GM19099 (cell line): ENCODE results near the gene KYAT1.

Experiments
- POLR2A ChIP-seq: IDR thresholded peaks from 3 replicates; pipeline ENCODE4 v1.6.1; 2011; ENCODE audit warnings: low read depth; ENCODE audit not compliant: insufficient read length; ENCODE audit errors: extremely low read depth

The KYAT1 gene

DNA sequence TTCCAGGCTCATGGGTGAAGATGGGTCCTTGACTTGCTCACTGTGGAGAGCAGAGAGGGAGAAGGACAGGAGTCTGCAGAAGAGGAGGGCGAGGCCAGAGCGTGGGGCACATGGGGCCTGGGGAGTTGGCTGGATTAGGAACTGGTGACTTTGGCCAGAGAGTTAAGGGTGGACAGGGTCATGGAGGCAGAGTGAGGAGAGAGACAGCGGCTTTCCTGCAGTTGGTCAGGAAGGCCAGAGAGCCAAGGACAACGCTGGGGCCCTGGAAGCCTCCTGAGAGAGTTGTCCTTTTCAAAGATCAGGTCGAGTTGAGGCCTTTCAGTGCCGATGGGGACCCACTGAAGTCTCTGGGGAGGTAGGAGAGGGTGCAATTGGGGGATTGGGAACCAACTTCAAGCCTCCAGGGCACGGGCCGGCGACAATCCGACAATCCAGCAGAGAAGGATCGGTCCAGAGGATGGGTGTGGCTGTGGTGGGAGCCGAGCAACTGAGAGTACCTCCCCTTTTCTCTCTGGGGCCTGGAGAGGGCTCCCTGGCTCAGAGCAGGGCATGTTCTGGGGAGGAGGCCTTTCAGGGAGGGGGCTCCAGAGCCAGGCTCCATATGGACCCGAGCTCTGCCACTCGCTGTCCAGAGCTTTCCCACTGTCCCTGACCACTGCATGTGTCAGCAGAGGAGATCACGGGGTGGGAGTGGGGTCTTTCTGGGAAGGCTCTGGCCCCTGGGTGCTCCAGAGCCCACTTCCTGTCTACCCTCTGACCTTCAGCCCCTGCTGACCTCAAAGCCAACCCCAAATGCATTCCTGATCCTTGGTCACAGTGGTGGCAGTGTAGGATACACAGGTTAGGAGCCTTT is 31.5 kb upstream of the KYAT1 start:
- TF ChIP-seq POLR2A = no peak

- TF ChIP-seq POLR2A = no peak
Measured at GRCh38 chr9:128912270-128912853, 30.6 kb upstream of the KYAT1 start.

GRCh38 chr9:128911529-128912035 is 29.8 kb upstream of the KYAT1 start:
- no peak for TF ChIP-seq POLR2A

GRCh38 chr9:128910906-128911305 is 29.2 kb upstream of the KYAT1 start:
- TF ChIP-seq POLR2A = no peak

DNA sequence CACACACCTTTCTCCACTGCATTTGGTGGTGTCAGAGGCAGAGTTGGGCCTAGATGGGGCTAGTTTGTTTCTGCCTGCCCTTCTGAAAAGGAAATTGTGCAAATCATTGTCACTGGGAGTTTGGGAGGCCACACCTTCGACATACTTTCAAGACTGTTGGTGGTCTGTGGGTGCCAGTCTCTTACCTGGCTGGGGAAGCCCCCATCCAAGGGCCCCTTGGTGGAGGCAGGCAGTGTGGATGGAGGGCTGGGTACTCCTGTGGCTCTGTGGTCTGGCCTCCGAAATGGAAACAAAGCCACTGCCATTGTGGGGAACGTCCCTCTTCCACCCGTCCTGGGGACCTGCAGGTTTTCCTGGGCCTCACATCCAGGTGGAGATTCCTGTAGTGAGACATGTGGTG is 28.1 kb upstream of the KYAT1 start:
- TF ChIP-seq POLR2A = no peak

DNA sequence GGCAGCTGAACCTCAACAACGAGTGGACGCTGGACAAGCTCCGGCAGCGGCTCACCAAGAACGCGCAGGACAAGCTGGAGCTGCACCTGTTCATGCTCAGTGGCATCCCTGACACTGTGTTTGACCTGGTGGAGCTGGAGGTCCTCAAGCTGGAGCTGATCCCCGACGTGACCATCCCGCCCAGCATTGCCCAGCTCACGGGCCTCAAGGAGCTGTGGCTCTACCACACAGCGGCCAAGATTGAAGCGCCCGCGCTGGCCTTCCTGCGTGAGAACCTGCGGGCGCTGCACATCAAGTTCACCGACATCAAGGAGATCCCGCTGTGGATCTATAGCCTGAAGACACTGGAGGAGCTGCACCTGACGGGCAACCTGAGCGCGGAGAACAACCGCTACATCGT is 26.6 kb upstream of the KYAT1 start:
- TF ChIP-seq POLR2A = no peak

GRCh38 chr9:128906741-128907140 is 25.0 kb upstream of the KYAT1 start:
- TF ChIP-seq POLR2A = no peak

GRCh38 chr9:128905964-128906363 is 24.2 kb upstream of the KYAT1 start:
- TF ChIP-seq POLR2A = no peak

DNA sequence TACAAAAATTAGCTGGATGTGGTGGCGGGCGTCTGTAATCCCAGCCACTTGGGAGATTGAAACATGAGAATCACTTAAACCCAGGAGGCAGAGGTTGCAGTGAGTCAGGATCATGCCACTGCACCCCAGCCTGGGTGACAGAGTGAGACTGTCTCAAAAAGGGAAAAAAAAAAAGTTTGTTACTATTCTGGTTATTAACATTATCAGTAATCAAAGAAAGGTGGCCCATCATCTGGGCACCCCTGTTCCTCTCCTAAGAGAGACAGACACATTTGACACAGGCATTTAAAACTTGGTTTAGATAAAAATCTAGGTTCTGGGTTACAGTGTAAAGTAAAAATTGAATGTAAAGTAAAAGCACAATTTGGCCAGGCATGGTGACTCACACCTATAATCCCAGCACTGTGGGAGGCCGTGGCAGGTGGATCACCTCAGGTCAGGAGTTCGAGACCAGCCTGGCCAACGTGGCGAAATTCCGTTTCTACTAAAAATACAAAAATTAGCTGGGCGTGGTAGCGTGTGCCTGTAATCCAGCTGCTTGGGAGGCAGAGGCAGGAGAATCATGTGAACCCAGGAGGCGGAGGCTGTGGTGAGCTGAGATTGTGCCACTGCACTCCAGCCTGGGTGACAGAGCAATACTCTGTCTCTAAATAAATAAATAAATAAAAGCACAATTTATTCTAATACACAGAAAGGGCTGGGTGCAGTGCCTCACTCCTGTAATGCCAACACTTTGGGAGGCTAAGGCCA is 22.3 kb upstream of the KYAT1 start:
- no peak for TF ChIP-seq POLR2A

GRCh38 chr9:128903079-128903461 is 21.3 kb upstream of the KYAT1 start:
- no peak for TF ChIP-seq POLR2A

DNA sequence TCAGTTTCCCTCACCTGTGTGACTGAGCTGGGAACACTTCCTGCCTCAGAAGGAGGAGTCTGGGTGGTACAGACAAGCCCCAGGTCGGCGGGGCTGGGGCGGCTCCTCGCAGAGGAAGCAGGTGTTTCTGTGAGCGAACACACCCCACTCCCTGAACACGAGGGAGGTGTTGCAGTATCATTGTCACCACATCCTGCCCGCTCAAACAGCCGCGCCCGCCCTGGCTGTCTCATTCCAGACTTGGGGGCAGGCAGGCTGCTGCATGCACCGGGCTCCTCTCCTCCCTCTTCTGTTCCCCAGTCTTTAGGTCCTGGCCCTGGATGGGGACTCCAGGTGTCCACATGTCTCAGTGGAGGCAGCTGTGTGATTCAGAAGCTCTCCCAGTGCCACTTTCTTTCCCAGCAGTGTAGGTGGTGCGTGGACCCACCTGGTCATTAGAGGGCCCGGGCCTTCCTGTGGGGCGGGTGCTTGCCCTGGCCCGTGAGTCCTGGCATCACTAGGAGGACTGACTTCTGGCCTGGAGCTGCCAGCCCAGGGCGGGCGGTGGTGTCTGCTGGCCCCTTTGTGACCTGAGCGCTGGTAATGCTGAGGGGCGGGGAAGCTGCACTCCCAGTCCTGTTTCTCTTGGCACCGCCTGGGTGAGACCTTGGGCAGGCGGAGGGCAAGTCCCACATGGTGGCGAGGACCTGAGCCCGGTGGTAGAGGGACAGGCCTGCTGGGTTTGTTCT is 20.8 kb upstream of the KYAT1 start:
- TF ChIP-seq POLR2A = peak; percentile 57

GRCh38 chr9:128901822-128902221 is 20.1 kb upstream of the KYAT1 start:
- no peak for TF ChIP-seq POLR2A

- TF ChIP-seq POLR2A = no peak
Measured at GRCh38 chr9:128901379-128901778, 19.6 kb upstream of the KYAT1 start.

GRCh38 chr9:128899566-128900322 is 18.0 kb upstream of the KYAT1 start:
- TF ChIP-seq POLR2A = no peak
